NCI-H128 (cell line): ENCODE data around the gene GRIK4.

ENCODE experiments used
- DNase-seq: peaks from one replicate; lab custom pipeline; 2025; ENCODE audit not compliant: unreplicated experiment; lab: John Stamatoyannopoulos, UW

GRIK4 gene

DNA sequence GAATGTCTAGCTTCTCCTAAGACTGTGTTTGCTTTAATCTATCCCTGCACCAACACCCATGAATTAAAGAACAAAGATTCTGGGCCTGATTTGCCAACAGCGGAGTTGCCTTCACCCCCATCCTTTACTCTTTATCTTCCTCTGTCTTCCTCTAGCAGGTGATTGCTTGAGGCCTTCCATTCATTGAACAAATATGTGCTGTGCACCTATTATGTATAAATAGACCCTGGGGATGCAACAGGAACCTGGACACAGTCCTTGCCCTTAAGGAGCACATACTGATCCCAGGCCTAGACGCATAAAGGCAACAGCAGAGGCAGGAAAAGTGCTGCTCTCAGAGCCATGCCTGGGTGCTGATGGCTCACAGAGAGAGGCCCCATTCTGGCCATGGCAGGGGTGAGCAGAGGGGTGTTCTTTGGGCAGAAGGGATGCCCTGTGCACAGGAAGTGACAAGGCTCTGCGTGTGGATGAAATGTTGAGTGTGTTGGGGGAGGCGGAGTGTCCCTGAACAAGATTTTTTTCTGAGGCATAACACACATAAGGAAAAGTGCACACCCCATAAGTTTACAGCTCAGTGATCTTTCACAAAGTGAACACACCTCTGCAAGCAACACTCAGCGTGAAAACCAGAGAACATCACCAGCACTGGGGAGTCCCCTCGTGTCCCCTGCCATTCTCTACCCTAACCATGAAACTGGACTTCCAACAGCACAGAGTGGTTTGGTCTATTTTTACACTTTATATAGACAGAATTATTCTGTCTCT, 145.9 kb downstream of the GRIK4 start:
- DNase-seq, result no peak

DNA sequence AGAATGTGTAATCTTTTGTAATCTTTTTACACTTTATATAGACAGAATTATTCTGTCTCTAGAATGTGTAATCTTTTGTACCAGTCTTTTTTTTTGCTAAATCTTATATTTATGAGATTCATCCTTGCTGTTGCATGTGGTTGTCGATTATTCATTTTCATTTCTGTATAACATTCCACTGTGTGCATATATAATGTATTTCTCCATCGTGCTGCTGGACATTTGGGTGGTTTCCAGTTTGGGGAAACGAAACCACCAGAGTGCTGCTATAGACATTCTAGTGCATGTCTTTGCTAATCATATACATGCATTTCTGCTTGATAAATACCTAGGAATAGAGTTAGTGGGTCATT, 146.5 kb downstream of the GRIK4 start:
- DNase-seq, result no peak

DNA sequence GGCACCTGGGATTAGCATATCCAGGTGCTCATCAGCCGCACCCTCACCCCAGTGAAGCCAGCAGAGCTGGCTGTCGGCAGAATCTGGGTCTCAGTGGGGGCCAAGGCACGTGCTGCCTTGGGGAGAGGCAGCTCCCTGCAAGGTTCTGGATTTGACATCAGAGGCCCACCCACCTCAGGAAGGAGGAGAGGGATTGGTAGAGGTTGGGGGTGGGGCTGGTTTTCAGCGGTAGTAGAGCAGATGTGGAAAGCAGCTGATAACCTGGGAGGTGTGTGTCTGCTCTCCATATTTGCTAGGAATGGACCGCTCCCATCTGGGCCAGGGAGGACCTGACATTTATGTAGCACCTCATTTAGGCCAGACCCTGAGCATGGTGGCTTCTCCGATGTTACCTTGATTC, 147.5 kb downstream of the GRIK4 start:
- DNase-seq, result no peak

DNA sequence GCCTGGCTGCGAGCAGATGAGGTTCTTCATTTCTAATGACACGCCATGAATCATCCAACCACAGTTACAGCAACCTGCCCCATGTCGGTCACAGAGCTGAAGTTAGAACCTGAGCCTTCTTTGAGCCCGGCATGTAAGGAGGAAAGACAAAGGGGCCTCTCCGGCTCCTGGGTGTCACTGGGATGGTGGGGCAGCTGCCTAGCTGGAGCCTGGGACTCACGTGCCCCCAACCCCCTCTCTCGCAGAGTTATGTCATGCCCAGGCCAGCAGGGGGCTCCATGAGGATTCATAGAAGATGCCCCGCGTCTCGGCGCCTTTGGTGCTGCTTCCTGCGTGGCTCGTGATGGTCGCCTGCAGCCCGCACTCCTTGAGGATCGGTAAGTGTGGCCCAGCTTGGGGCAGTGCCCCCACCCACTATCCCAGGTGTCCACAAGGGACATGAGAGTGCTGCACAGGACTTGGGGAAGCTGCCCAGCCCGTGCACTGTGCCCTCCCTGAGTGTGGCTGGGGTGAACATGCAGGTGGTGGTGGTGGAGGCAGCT, 148.5 kb downstream of the GRIK4 start:
- no peak for DNase-seq

DNA sequence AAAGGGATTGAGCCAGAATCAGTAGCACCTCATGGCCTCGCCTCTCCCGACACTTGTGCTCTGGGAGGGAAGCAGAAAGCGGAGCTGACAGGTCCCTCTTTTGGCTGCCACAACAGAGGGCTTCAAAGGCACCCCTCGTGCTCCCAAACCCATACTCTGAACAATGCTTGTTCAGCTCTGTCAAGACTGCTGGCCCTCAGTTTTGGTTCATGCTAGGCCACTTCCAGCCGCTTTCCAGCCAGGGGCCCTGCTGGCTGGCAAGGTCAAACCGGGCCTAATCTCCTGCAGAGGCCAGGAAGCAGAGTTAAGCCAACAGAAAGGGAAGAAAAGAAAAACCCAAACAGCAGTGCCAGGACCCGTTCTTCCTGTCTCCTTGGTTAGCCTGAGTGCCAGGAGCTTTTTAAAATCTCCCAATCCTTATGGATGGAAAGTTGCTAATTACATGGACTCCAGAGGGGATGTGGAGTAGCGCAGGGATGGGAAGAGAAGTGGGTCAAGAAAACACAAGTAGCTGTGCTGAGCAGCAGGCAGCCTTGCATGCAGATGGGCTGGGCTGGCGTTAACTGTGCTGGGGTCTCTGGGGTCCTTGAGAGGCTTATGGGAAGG, 150.6 kb downstream of the GRIK4 start:
- no peak for DNase-seq

DNA sequence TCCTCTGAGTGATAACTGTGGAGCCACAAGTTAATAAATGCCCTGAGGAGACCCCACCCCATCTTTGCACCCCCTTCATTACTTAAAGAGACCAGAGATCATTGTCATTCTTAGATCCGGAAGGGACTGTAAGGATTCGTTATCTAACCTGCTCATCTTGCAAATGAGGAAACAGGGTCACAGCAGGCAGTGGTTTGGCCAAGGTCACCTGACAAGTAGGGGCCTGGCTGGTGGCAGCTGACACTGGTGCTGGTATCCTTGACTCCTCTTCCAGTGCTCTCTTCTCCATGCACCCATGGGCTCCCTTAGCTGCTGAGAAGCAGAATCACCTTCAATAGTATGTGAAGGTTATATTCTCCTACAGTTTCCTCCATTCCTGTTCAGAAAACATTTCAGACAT, 151.6 kb downstream of the GRIK4 start:
- no peak for DNase-seq

DNA sequence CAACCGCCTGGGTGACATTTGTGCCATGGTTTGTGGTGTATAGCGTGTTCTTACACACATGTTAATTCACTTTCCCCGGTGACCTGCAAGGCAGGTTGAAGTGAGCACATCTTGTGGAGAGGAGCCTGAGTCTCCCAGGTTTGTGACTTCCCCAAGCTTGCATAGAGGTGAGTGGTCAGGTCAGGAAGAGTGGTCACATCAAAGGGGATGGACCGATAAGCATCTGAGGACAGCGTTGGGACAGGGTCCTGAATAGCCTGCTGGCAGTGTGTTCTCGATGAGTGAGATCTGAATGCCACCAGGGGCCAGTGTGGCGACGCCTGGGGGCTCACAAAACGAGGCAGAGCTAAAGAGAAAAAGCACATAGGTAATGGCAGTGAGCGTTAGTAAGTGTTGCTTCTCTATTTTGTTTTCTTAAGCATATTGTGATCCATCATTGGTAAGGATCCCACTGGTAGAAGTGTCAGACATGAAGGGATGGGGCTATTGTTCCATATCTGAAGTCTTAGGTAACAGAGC, 154.6 kb downstream of the GRIK4 start:
- DNase-seq, result no peak

DNA sequence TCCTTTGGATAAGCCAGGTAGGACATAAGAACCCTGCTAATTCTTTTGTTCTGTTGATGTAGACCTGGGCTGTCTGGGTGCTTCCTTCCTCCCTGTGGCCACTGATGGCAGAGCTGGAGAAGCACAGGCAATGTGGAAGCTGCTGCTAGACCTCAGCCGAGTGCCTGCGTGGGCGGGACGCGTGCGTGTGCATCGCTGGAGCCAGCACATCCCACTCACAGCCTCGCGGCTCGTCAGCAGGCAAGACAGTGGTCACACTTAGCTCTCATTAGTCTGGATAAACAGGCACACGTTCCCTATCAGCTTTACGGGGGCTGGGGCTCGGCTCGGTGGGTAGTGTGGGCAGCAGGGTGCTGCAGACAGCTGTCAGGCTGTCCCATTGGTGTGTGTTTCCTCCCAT, 155.7 kb downstream of the GRIK4 start:
- no peak for DNase-seq

DNA sequence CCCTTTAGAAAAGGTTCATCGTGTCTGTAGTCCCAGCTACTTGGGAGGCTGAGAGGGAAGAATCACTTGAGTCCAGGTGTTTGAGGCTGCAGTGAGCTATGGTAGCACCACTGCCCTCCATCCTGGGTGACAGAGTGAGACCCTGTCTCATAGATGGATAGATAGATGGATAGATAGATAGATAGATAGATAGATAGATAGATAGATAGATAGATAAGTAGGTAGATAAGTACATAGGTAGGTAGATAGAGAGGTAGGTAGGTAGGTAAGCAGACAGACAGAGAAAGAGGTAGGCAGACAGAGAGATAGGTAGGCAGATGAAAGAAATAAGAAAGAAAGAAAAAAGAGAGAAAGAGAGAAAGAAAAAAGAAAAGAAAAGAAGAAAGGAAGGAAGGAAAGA, 156.4 kb downstream of the GRIK4 start:
- DNase-seq, result no peak

DNA sequence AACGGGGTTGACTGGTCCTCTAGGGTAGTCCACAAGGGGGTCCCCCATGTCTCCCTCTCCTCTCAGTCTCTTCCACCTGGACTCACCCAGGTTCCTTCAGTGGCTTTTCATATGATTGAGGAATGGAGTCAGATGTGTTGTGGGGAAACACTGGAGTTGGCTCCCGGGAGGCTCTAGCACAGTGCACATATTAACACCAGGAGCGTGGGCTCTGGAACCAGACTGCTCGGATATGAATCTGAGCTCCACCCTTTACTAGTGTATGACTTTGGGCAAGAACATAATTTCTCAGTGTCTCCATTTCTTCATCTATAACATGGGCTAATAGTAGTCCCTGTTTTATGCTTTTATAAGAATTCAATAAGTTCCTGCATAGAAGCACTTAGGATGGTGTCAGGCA, 157.0 kb downstream of the GRIK4 start:
- DNase-seq, result no peak

DNA sequence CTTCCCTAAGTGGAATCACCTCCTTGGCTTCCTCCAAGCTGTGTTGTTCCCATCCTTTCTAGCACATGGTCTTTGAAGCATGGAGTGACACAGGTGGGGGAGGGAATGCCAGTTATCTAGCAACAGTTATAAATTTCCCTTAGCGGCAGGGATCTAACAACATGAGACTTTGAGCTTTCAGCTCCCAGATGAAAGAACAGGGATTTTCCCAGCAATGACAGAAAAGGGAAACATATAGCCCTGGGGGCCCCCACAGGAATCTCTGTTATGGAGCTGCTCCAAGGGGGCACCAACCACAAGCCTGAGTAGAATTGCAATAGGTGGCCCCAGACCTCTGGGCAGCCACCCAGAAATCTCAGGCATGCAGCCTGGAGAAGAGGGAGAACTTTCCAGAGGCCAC, 163.0 kb downstream of the GRIK4 start:
- no peak for DNase-seq

DNA sequence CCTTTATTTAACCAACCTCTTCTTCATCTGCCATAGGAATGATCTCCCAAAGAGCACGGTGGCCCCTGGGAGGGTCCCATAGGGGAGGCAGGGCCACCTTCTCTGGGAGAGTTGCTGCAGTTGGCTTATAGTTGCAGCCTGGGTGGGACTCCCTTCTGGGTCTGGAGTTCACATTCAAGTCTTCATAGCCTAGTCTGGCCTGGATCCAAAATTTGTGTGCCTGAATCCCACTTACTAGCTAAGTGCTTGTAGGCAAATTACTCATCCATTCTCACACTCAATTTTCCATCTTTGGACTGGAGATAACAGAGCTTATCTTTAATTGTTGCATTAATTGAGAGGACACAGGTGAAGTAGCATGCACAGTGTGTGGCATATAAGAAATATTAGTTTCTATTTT, 163.6 kb downstream of the GRIK4 start:
- no peak for DNase-seq

DNA sequence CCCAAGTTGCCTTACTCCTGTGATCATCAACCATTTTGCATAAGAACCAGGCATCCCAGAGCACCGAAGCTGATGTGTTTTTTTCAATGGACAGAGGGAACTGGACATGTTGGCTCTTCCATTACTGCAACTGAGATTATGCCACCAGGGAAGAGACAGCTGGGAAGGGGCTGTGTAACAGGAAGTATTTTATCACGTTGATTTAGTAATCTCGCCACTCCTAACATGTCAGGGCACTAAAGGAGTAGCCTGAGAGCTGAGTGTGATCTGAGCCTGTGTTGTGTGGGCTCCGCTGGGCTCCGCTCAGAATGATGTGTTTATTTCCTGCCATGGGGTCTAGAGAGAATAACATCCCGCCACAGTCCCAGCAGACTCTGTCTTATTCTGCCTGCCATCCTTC, 165.4 kb downstream of the GRIK4 start:
- DNase-seq, result no peak

DNA sequence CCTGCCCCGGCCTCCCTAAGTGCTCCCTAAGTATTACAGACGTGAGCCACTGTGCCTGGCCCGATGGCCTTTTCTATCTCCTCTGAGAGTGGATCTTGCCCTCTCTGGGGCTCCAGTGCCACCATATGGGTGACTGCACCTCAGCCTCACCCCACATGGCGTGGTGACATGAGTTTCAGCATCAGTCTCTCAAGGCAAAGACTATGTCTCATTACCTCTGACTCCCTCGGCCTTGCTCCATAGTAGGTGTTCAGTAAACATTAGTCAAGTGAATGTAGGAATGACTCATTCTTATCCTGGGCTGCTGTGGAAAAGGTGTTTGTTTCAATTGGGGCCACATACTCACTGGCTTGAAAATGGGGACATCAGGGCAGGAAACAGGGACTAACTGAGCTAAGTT, 168.8 kb downstream of the GRIK4 start:
- DNase-seq, result no peak

DNA sequence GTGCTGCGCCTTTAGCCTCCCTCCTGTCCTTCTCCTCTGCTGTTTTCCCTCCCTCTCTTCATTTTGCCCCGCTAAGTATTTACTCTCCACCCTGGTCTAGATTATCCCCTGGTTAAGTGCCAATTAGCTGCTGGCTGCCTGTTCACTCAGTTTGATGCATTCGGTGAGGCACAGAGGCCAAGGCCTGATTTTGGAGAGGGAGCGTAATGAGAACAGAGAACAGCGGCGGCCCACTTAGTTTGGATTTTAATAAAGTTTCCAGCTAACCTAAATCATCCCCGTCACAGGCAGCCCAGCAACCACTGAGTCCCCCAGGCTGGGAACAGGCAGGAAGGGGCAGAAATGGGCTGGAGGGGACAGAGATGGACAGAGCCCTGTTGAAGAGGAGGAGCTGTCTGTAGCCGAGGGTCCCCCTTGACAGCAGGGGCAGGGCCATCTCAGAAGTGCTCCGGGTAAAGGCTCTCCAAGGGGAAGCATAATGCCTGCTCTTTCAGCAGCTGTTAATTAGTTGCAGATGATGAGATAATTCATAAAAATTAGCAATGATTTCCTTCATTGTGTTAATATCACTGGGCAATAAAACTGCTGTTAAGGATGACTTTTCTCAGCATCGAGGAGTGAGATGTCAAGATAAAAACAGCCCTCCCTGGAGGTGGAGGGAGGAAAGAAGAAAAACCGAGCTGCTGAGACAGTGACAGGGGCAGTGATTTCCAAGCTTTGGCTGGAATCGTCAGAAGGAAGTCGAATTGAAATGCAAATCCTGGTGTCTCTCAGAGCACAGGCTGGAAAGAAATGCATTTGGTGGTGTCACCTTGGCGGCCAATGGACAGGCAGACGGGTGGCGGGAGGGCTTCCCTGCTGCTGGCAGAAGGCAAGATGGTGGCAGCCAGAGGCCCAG, 170.1 kb downstream of the GRIK4 start:
- no peak for DNase-seq

DNA sequence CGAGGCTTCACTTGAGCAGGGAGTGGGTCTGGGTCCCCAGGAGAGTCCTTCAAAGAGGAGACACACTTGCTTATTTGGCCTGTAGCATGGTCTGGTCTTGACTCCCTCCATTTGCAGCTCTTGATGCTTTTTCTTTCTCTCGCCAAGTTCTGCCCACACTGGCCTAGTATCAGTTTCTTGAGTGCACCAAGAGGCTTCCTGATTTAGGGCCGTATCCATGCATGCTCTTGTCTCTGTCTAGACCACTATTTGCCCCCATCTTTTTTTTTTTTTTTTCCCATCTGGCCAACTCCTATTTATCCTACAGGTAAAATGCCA, 170.7 kb downstream of the GRIK4 start:
- no peak for DNase-seq

DNA sequence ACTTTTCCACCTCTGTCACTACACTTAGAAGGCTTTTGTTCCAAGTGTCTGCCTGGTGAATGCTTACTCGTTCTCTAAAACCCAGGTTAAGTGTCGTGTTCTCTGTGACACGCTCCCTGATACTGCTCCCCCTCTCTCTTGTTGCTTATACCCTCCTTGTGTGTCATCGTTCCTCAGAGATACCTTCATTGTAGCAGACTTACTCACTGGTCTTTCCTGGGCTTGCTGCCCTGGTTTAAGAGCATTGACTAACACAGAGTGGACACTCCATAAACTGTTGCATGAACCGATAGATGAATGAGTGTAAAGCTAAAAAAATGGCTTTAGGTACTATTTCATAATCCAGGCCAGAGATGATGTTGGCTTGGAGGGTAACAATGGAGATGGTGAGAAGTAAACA, 171.3 kb downstream of the GRIK4 start:
- no peak for DNase-seq

DNA sequence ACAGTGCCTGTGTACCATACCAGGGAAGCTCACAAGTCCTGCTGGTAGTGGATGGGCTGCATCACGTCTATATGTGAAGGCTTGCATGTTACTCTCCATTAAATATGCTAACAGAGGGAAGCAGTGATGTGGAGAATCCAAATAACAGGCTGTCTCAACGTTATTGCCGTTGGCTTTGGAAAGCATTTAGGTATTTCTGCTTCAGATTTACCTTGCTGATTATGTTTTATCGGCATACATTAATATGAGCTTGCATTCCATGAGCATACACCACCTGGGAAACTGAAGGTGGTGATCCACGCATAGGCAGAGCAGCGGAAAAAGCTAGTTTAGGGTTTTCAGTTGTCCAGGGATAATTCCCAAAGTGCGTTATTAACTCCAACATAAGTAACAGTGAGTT, 175.0 kb downstream of the GRIK4 start:
- DNase-seq, result no peak

DNA sequence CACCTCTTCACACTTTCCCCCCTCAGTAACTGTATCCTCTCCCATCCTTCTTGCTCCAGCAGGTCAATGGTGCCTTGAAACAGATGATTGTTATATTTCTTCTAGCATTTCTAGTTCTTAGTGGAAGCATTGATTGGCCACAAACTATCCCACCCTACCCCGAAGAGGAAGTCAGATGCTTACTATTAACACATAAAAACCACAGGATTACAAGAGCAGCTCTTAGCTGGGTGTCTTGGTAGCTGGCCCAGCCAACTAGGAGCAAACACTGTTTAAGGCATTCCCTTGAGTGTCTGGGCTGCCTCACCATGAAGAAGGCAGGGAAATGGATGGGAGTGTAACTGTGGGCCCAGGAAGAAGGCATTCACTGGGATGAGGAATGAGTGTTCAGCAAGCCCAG, 176.6 kb downstream of the GRIK4 start:
- no peak for DNase-seq

DNA sequence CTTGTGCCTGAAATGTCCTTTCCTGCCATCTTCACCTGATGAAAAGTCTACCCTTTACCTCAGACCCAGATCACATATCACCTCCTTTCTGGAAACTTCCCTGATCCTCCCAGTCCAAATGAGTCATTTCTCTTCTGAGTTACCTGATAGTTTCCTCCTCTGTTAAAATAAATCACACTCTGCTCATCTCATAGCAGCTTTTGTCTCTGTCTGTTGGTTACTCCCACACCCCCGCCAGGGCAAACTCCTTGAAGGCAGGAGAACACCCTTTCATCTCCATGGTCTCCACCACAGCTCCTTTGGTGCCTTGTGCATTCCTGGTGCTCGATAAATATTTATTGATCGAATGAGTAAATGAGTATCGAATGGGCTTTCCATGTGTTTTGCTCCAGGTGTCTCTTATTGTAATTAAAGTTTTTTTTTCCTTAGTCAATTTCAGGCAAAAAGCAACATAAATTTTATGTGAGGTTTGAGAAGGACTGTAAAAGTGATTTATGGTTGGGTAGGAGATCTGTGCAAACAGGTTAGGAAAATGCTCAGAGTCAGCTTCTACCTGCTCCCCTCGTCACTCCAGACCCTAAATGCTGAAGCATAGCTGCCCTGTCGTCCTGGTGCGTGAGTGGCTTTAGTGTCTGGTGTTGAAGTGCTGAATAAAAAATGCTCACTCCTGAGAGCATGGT, 178.2 kb downstream of the GRIK4 start:
- no peak for DNase-seq

DNA sequence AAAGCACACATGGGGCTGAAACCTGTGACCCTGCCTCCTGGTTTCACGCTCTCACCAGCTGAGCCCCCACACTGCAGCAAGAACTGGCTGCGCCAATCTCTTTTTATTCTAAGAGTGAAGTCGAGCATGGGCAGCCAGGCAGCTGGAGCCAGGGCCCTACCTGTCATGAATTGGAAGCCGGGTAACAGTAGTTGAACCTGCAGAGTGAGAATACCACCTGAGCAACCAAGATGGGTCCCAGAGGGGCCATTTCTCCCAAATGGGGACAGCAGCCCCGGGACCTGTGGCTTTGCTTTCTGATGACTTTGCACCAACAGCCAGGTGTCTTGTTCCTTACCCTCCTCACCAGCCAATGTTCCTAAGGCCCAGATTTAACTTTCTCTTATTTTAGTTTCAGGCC, 178.9 kb downstream of the GRIK4 start:
- no peak for DNase-seq
